Neural progenitor cell (in vitro differentiated cells): ENCODE measurements around the gene MCL1.
A peak's percentile ranks its signal among the peaks of the same experiment; 100 is the strongest.

Source experiments
- EZH2 ChIP-seq: fragments of 200-600 bp; sonication (generic); IDR thresholded peaks from 2 replicates; pipeline ENCODE4 v1.6.1; 2017; ENCODE audit warnings: antibody characterized with exemption, mild to moderate bottlenecking, moderate library complexity
- TF ChIP-seq, protein P1 (sequence below): fragments of 200-600 bp; sonication (generic); IDR thresholded peaks from 2 replicates; pipeline ENCODE4 v1.5.1; 2017; ENCODE audit warnings: antibody characterized with exemption, mild to moderate bottlenecking

DNA sequence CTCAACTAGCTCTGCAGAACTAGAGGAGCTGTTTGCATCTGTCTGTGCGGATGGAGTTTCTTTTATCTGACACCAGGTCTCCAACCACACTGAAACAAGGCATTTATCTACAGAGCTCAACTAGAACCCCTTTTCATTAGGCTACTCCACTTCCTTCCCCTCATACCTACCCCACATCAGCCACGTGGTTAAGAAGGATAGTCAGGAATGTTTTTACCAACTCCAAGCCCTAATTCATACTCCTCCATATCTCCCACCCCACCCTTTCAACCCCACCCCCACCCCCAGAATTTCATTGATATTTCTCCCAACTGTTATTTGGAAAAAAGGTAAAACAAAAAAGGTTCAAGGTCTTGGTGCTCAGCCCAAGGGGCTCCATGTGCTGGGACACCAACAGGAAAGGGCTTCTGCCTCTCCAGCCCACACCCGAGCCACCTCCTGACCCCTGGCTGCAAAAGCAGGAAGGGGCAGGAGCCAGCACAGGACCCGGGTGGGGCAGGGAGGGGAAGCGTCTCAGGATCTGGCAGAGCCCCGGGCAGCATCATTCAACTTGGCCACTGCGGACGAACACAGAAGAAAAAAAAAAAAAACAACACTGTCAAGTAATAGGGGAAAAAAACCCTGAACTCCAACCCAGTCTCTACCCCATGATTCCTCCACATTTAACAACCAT lies 43.0 kb upstream of the MCL1 start:
- TF ChIP-seq, protein P1, sequence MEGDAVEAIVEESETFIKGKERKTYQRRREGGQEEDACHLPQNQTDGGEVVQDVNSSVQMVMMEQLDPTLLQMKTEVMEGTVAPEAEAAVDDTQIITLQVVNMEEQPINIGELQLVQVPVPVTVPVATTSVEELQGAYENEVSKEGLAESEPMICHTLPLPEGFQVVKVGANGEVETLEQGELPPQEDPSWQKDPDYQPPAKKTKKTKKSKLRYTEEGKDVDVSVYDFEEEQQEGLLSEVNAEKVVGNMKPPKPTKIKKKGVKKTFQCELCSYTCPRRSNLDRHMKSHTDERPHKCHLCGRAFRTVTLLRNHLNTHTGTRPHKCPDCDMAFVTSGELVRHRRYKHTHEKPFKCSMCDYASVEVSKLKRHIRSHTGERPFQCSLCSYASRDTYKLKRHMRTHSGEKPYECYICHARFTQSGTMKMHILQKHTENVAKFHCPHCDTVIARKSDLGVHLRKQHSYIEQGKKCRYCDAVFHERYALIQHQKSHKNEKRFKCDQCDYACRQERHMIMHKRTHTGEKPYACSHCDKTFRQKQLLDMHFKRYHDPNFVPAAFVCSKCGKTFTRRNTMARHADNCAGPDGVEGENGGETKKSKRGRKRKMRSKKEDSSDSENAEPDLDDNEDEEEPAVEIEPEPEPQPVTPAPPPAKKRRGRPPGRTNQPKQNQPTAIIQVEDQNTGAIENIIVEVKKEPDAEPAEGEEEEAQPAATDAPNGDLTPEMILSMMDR: peak; percentile 6
- no peak for TF ChIP-seq EZH2
